ENCODE data around the gene KRTAP20-1. TPM values are rescaled to one million over a fixed set of nuclear protein-coding genes. Genes with fewer than 3 reads are reported as not detected.

Gene KRTAP20-1
- total and polyA plus RNA-seq, 12 donors, result not detected

- no peaks in the 10 kb centered on the region for H3K9me3 ChIP-seq (replicated peaks in 1 of 3)
- no peak for TF ChIP-seq POLR2A (IDR thresholded peaks at IDR 0.05)
- no peak for TF ChIP-seq CTCF (IDR thresholded peaks at IDR 0.05)
- no peaks in the 10 kb centered on the region for H3K4me1 ChIP-seq (replicated peaks in 1 of 2)
- no peak within 1 kb of the TSS for H3K27ac ChIP-seq
- H3K4me3 ChIP-seq, result no peak within 1 kb of the TSS
- H3K27me3 ChIP-seq, result no peaks in the 10 kb centered on the region
- WGBS, 4 donors, result 26 to 43% (median 39%) methylated on average over 1 of the region's 1 CpG
- intact Hi-C loops (cut with DNase I), result no loop called here
- no peak for DNase-seq
- H3K36me3 ChIP-seq (replicated peaks in 1 of 2), result no peaks in the 10 kb centered on the region
These were observed 15.4 kb upstream of the KRTAP20-1 start, which contains the start of gene KRTAP22-1 for GRCh38 chr21:30600787-30601186. Gene KRTAP22-1, plus strand, starts transcription at chr21:30601087.

GRCh38 chr21:30605968-30606367, 10.3 kb upstream of the KRTAP20-1 start:
- Histone ChIP-seq H3K9me3 (replicated peaks in 1 of 3) (no peaks in the 10 kb centered on the region), H3K36me3 (replicated peaks in 1 of 2) (no peaks in the 10 kb centered on the region), H3K4me3 (no peak overlapping the region), H3K27ac (no peak overlapping the region), H3K4me1 (replicated peaks in 1 of 2) (no peaks in the 10 kb centered on the region), H3K27me3 (no peaks in the 10 kb centered on the region)
- 78 to 100% (median 93%) methylated on average over 1 to 2 of the region's 2 CpGs for WGBS, 4 donors
- intact Hi-C loops (cut with DNase I), result no loop called here
- DNase-seq, result no peak
- no peak for TF ChIP-seq CTCF (IDR thresholded peaks at IDR 0.05)
- no peak for TF ChIP-seq POLR2A (IDR thresholded peaks at IDR 0.05)

- WGBS, 4 donors, result 64 to 88% (median 81%) methylated on average over 2 of the region's 2 CpGs
- TF ChIP-seq CTCF (IDR thresholded peaks at IDR 0.05) (no peak), POLR2A (IDR thresholded peaks at IDR 0.05) (no peak)
- no peak for DNase-seq
These were observed 4.1 kb upstream of the KRTAP20-1 start for GRCh38 chr21:30612132-30612531.

GRCh38 chr21:30613836-30614235, 2.4 kb upstream of the KRTAP20-1 start, which contains the start of gene KRTAP6-1:
Gene KRTAP6-1, minus strand, starts transcription at chr21:30613930. Its CDS starts 26 bp downstream, at chr21:30613904.
- H3K4me1 ChIP-seq (replicated peaks in 1 of 2), result no peaks in the 10 kb centered on the region
- H3K27me3 ChIP-seq, result no peaks in the 10 kb centered on the region
- H3K4me3 ChIP-seq, result no peak within 1 kb of the TSS
- intact Hi-C loops (cut with DNase I), result no loop called here
- no peak within 1 kb of the TSS for H3K27ac ChIP-seq
- no peaks in the 10 kb centered on the region for H3K36me3 ChIP-seq (replicated peaks in 1 of 2)
- DNase-seq, result no peak
- H3K9me3 ChIP-seq (replicated peaks in 1 of 3), result no peaks in the 10 kb centered on the region
- WGBS, 4 donors, result 69 to 80% (median 73%) methylated on average over 1 to 2 of the region's 2 CpGs
- TF ChIP-seq CTCF (IDR thresholded peaks at IDR 0.05), result no peak
- no peak for TF ChIP-seq POLR2A (IDR thresholded peaks at IDR 0.05)

More at GRCh38 chr21:30612132-30612531, 4.1 kb upstream of the KRTAP20-1 start:
- no peak overlapping the region for H3K27ac ChIP-seq
- H3K4me3 ChIP-seq, result no peak overlapping the region
- H3K36me3 ChIP-seq (replicated peaks in 1 of 2), result no peaks in the 10 kb centered on the region
- H3K4me1 ChIP-seq (replicated peaks in 1 of 2), result no peaks in the 10 kb centered on the region
- no peaks in the 10 kb centered on the region for H3K9me3 ChIP-seq (replicated peaks in 1 of 3)
- no peaks in the 10 kb centered on the region for H3K27me3 ChIP-seq
- intact Hi-C loops (cut with DNase I), result no loop called here

Measured in adrenal gland (tissue), 12 donors.